K562 (cell line): ENCODE measurements around the gene VDR. TPM values are rescaled to one million over a fixed set of nuclear protein-coding genes. Genes with fewer than 3 reads are reported as not detected.
A peak's percentile ranks its signal among the peaks of the same experiment; 100 is the strongest.

Experiments used
- CBFB ChIP-seq: sonication (generic); formaldehyde crosslinking; IDR thresholded peaks from 2 replicates; pipeline ENCODE4 v1.4.0; 2020; ENCODE audit warnings: mild to moderate bottlenecking, missing genetic modification reagents
- CC2D1A ChIP-seq: fragments of 450-650 bp; IDR thresholded peaks from 2 replicates; pipeline ENCODE4 v1.6.1; 2017; ENCODE audit warnings: mild to moderate bottlenecking
- CTBP1 ChIP-seq: fragments of 450-650 bp; IDR thresholded peaks from 2 replicates; pipeline ENCODE4 v1.6.1; 2016; ENCODE audit warnings: borderline replicate concordance
- EZH2 ChIP-seq: IDR thresholded peaks from 2 replicates; pipeline ENCODE4 v1.6.1; 2012; ENCODE audit warnings: low read depth, mild to moderate bottlenecking, inconsistent platforms, low read length, borderline replicate concordance
- FOSL1 ChIP-seq: fragments of 200-800 bp; sonication (Bioruptor generic); conservative IDR thresholded peaks from 2 replicates; pipeline ENCODE4 v1.6.1; 2016; ENCODE audit warnings: missing genetic modification characterization, missing compliant biosample characterization
- FOXJ3 ChIP-seq: sonication (generic); formaldehyde crosslinking; IDR thresholded peaks from 2 replicates; pipeline ENCODE4 v1.4.0; 2020; ENCODE audit warnings: mild to moderate bottlenecking, missing genetic modification reagents
- NFIC ChIP-seq: fragments of 450-650 bp; IDR thresholded peaks from 2 replicates; pipeline ENCODE4 v1.6.1; 2017; ENCODE audit warnings: mild to moderate bottlenecking, inconsistent platforms
- NFYB ChIP-seq: IDR thresholded peaks from 2 replicates; pipeline ENCODE4 v1.6.1; 2011; ENCODE audit warnings: mild to moderate bottlenecking, moderate library complexity; ENCODE audit not compliant: insufficient read length; ENCODE audit errors: extremely low read depth
- OTX1 ChIP-seq: fragments of 450-650 bp; formaldehyde crosslinking; IDR thresholded peaks from 2 replicates; pipeline ENCODE4 v1.4.0; 2022; ENCODE audit warnings: mild to moderate bottlenecking
- PHF20 ChIP-seq: fragments of 450-650 bp; IDR thresholded peaks from 2 replicates; pipeline ENCODE4 v1.6.1; 2018; ENCODE audit not compliant: partially characterized antibody
- RBM22 ChIP-seq: fragments of 200-400 bp; formaldehyde crosslinking; IDR thresholded peaks from 2 replicates; pipeline ENCODE4 v1.6.1; 2018; ENCODE audit warnings: low read length, low read depth; ENCODE audit not compliant: poor library complexity, severe bottlenecking
- SP2 ChIP-seq: IDR thresholded peaks from 2 replicates; pipeline ENCODE4 v1.6.1; 2011; ENCODE audit warnings: mild to moderate bottlenecking, low read depth, low read length, moderate library complexity; ENCODE audit not compliant: poor library complexity, severe bottlenecking; ENCODE audit errors: extremely low read depth
- TAL1 ChIP-seq: fragments of 450-650 bp; IDR thresholded peaks from 2 replicates; pipeline ENCODE4 v1.6.1; 2016; ENCODE audit warnings: mild to moderate bottlenecking
- ZNF12 ChIP-seq: sonication (generic); formaldehyde crosslinking; IDR thresholded peaks from 2 replicates; pipeline ENCODE4 v1.4.0; 2020; ENCODE audit warnings: mild to moderate bottlenecking, missing genetic modification reagents
- ZNF224 ChIP-seq: sonication (generic); formaldehyde crosslinking; IDR thresholded peaks from 2 replicates; pipeline ENCODE4 v1.8.0; 2022; ENCODE audit warnings: mild to moderate bottlenecking, missing genetic modification reagents
- ZNF398 ChIP-seq: fragments of 250-450 bp; sonication (Bioruptor Pico); IDR thresholded peaks from 2 replicates; pipeline ENCODE4 v1.8.0; 2021; ENCODE audit warnings: moderate library complexity, mild to moderate bottlenecking, inconsistent platforms
- polyA plus RNA-seq, 8 experiments: library from polyadenylated mRNA; depleted of rRNA in 4 of 8; stranded (reverse) in 5 of 8; unstranded in 3 of 8; fragments of >200 nt; fragmentation: Nextera tagmentation in 2 of 8; fragmentation: Illumina TruSeq in 1 of 8; extraction: Ambion mirVana in 2 of 8; extraction: Trizol in 1 of 8; gene quantifications; 2 replicates each; pipeline versions ENCODE4 v1.2.1 to v1.2.3, GENCODE V29; 2011 to 2014; ENCODE audit warnings: inconsistent platforms in 1 of 8, missing spikeins in 1 of 8
- total RNA-seq, 7 experiments: library from RNA; depleted of rRNA in 6 of 7; stranded (reverse); fragments of >200 nt in 6 of 7; fragmentation: Illumina TruSeq in 2 of 7; extraction: Trizol in 2 of 7; gene quantifications; 2 replicates each; pipeline versions ENCODE4 v1.2.1 to v1.2.3, GENCODE V29; 2011 to 2021; ENCODE audit warnings: low replicate concordance in 1 of 7
- TF ChIP-seq, protein P1 (sequence below), 2 experiments: fragments of 450-650 bp in 1 of 2; sonication (generic) in 1 of 2; formaldehyde crosslinking in 1 of 2; IDR thresholded peaks; 2 replicates each; pipeline versions ENCODE4 v1.7.1 to v1.9.0; 2016 to 2022; ENCODE audit warnings: inconsistent platforms in 1 of 2, mild to moderate bottlenecking in 1 of 2, missing genetic modification reagents in 1 of 2

VDR gene
- total and polyA plus RNA-seq, 9 of the 15 experiments (the other 6 are each of a cell fraction or from before 2014, with no cell fraction given): 0.61 to 4.8 (median 2.0) TPM

- TF ChIP-seq SP2 (no peak), NFYB (no peak), RBM22 (no peak), TAL1 (no peak), ZNF12 (CRISPR knock-in tag) (no peak), EZH2 (no peak), OTX1 (no peak), ZNF224 (CRISPR knock-in tag) (no peak), NFIC (0 out of 2 replicates have a peak, but pooled peaks have one; percentile 19), FOSL1 (0 out of 2 replicates have a peak, but pooled peaks have one; percentile 24), CC2D1A (no peak), CBFB (CRISPR knock-in tag) (no peak), CTBP1 (0 out of 2 replicates have a peak, but pooled peaks have one; percentile 23), ZNF398 (CRISPR knock-in tag) (no peak), FOXJ3 (CRISPR knock-in tag) (no peak), PHF20 (no peak)
- TF ChIP-seq, protein P1, sequence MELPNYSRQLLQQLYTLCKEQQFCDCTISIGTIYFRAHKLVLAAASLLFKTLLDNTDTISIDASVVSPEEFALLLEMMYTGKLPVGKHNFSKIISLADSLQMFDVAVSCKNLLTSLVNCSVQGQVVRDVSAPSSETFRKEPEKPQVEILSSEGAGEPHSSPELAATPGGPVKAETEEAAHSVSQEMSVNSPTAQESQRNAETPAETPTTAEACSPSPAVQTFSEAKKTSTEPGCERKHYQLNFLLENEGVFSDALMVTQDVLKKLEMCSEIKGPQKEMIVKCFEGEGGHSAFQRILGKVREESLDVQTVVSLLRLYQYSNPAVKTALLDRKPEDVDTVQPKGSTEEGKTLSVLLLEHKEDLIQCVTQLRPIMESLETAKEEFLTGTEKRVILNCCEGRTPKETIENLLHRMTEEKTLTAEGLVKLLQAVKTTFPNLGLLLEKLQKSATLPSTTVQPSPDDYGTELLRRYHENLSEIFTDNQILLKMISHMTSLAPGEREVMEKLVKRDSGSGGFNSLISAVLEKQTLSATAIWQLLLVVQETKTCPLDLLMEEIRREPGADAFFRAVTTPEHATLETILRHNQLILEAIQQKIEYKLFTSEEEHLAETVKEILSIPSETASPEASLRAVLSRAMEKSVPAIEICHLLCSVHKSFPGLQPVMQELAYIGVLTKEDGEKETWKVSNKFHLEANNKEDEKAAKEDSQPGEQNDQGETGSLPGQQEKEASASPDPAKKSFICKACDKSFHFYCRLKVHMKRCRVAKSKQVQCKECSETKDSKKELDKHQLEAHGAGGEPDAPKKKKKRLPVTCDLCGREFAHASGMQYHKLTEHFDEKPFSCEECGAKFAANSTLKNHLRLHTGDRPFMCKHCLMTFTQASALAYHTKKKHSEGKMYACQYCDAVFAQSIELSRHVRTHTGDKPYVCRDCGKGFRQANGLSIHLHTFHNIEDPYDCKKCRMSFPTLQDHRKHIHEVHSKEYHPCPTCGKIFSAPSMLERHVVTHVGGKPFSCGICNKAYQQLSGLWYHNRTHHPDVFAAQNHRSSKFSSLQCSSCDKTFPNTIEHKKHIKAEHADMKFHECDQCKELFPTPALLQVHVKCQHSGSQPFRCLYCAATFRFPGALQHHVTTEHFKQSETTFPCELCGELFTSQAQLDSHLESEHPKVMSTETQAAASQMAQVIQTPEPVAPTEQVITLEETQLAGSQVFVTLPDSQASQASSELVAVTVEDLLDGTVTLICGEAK (IDR thresholded peaks at IDR 0.05): no peak
- TF ChIP-seq, protein P1 (CRISPR knock-in tag; IDR thresholded peaks at IDR 0.05): no peak
Measured at GRCh38 chr12:47946413-47947323, 41.9 kb upstream of the VDR start (continued).
